Endothelial cell of umbilical vein (primary cell): ENCODE results near the gene TRIP10. TPM values are rescaled to one million over a fixed set of nuclear protein-coding genes. Genes with fewer than 3 reads are reported as not detected.
"Not testable (repeated sequence)": the region's sequence is repeated elsewhere in the genome, so short reads cannot be mapped to it uniquely, and the experiment has no call there.

ENCODE experiments used
- BruUV-seq: library from RNA; stranded (reverse); fragments of 400-500 nt; replicated peaks from 2 replicates; lab custom pipeline; 2021; lab: Mats Ljungman, UMichigan
- CTCF ChIA-PET: fragments of 300-600, 350-600 bp; sonication (Branson Sonifier 250); formaldehyde crosslinking; loops from one replicate; lab custom pipeline; 2021; ENCODE audit warnings: antibody characterized with exemption, inconsistent platforms; lab: Charles Lee
- POLR2A ChIA-PET: fragments of 300-600, 350-600 bp; sonication (Branson Sonifier 250); formaldehyde crosslinking; loops from one replicate; lab custom pipeline; 2021; ENCODE audit warnings: antibody characterized with exemption, inconsistent platforms; lab: Charles Lee
- DNase-seq: peaks from one replicate; pipeline ENCODE4 v3.0.0-alpha.2; 2011; ENCODE audit warnings: low read depth, low spot score
- FAIRE-seq: peaks from 2 replicates; lab custom pipeline; 2011; peaks lifted over from hg19 to GRCh38; lab: Jason Lieb, UNC
- H2AFZ ChIP-seq: 2 replicates; pipeline ENCODE4 v1.6.0; 2012; ENCODE audit warnings: low read depth, low read length, control low read depth, inconsistent platforms
- H3K27ac ChIP-seq: 2 replicates; pipeline ENCODE4 v1.5.1; 2011; ENCODE audit warnings: low read depth, mild to moderate bottlenecking, control low read depth, low read length, moderate library complexity; ENCODE audit not compliant: insufficient read depth
- H3K27me3 ChIP-seq, 2 experiments: 2 replicates each; pipeline versions ENCODE4 v1.6.0 to v1.6.1; 2011; ENCODE audit warnings: low read length in 2 of 2, mixed read lengths in 1 of 2; ENCODE audit not compliant: control insufficient read depth in 2 of 2, insufficient read depth in 2 of 2
- H3K36me3 ChIP-seq, 2 experiments: 2 replicates in 1 of 2; 3 replicates in 1 of 2; pipeline ENCODE4 v1.5.1; 2011; ENCODE audit warnings: low read length in 2 of 2, mild to moderate bottlenecking in 1 of 2, moderate library complexity in 1 of 2; ENCODE audit not compliant: control insufficient read depth in 2 of 2, insufficient read depth in 2 of 2; ENCODE audit errors: extremely low read depth in 1 of 2
- H3K4me1 ChIP-seq: 3 replicates; pipeline ENCODE4 v1.5.1; 2011; ENCODE audit warnings: mild to moderate bottlenecking, low read length; ENCODE audit not compliant: control insufficient read depth, insufficient read depth; ENCODE audit errors: extremely low read depth
- H3K4me2 ChIP-seq: 2 replicates; pipeline ENCODE4 v1.6.1; 2011; ENCODE audit warnings: low read length, control low read depth, mixed read lengths; ENCODE audit not compliant: insufficient read depth
- H3K4me3 ChIP-seq, 3 experiments: fragments of 200-600 bp in 1 of 3; sonication (generic), shearing (Covaris generic) in 1 of 3; replicated peaks in 1 of 3; 2 replicates each; pipeline ENCODE4 v1.5.1; 2011 to 2016; ENCODE audit warnings: control low read depth in 3 of 3, low read length in 3 of 3, mild to moderate bottlenecking in 2 of 3, inconsistent platforms in 1 of 3, low read depth in 1 of 3, moderate library complexity in 1 of 3; ENCODE audit not compliant: insufficient read depth in 1 of 3
- H3K79me2 ChIP-seq: 2 replicates; pipeline ENCODE4 v1.6.0; 2012; ENCODE audit warnings: low read length, inconsistent platforms; ENCODE audit not compliant: control insufficient read depth, insufficient read depth
- H3K9ac ChIP-seq: replicated peaks from 2 replicates; pipeline ENCODE3; 2011; ENCODE audit warnings: low read length, control low read depth; ENCODE audit not compliant: insufficient read depth; ENCODE audit errors: extremely low read depth
- H3K9me1 ChIP-seq: replicated peaks from 3 replicates; pipeline ENCODE4 v1.6.0; 2011; ENCODE audit warnings: mild to moderate bottlenecking, low read length; ENCODE audit not compliant: control insufficient read depth, insufficient read depth; ENCODE audit errors: extremely low read depth
- H3K9me3 ChIP-seq: replicated peaks from 2 replicates; pipeline ENCODE4 v1.5.1; 2012; ENCODE audit warnings: low read length, inconsistent platforms; ENCODE audit not compliant: control insufficient read depth, insufficient read depth
- H4K20me1 ChIP-seq: replicated peaks from 2 replicates; pipeline ENCODE3; 2011; ENCODE audit warnings: mild to moderate bottlenecking, low read length; ENCODE audit not compliant: control insufficient read depth, insufficient read depth; ENCODE audit errors: extremely low read depth
- CTCF ChIP-seq, 2 donors: IDR thresholded peaks; 1 replicate in 1 of 2; 2 replicates in 1 of 2; pipeline ENCODE4 v1.5.1; 2011; ENCODE audit warnings: low read length in 2 of 2, mild to moderate bottlenecking in 2 of 2, moderate library complexity in 2 of 2, control low read depth in 1 of 2, inconsistent platforms in 1 of 2, low read depth in 1 of 2; ENCODE audit not compliant: insufficient read depth in 1 of 2; ENCODE audit errors: extremely low read depth in 1 of 2
- EZH2 ChIP-seq: IDR thresholded peaks from 2 replicates; pipeline ENCODE4 v1.6.1; 2012; ENCODE audit warnings: borderline replicate concordance, low read depth, mild to moderate bottlenecking, moderate library complexity, low read length, inconsistent platforms; ENCODE audit not compliant: severe bottlenecking
- FOS ChIP-seq: IDR thresholded peaks from 2 replicates; pipeline ENCODE4 v1.6.1; 2011; ENCODE audit warnings: mild to moderate bottlenecking, low read length, moderate library complexity, borderline replicate concordance; ENCODE audit not compliant: insufficient read depth
- GATA2 ChIP-seq: IDR thresholded peaks from 2 replicates; pipeline ENCODE4 v1.7.0; 2011; ENCODE audit warnings: low read depth, mild to moderate bottlenecking, moderate library complexity, mixed read lengths, low read length; ENCODE audit not compliant: insufficient read length, insufficient read depth
- JUN ChIP-seq: IDR thresholded peaks from 2 replicates; pipeline ENCODE4 v1.6.1; 2011; ENCODE audit warnings: borderline replicate concordance, low read depth; ENCODE audit not compliant: insufficient read length, insufficient read depth
- MAX ChIP-seq: IDR thresholded peaks from 2 replicates; pipeline ENCODE4 v1.6.1; 2011; ENCODE audit not compliant: insufficient read depth, insufficient read length
- MYC ChIP-seq: IDR thresholded peaks from one replicate; pipeline ENCODE4 v1.6.1; 2011; ENCODE audit warnings: mild to moderate bottlenecking, low read depth, low read length
- POLR2A ChIP-seq: IDR thresholded peaks from 2 replicates; pipeline ENCODE4 v1.6.1; 2012; ENCODE audit warnings: low read depth, mild to moderate bottlenecking, control low read depth, low read length
- POLR2AphosphoS5 ChIP-seq: IDR thresholded peaks from 2 replicates; pipeline ENCODE4 v1.6.1; 2012; ENCODE audit warnings: low read depth, mild to moderate bottlenecking, control low read depth, low read length, moderate library complexity; ENCODE audit not compliant: insufficient read depth
- dilution Hi-C: fragments of 300-500 bp; cut with MboI; formaldehyde crosslinking; loops from one replicate; pipeline ENCODE4 v1.15.0; 2019; ENCODE audit warnings: low sequenced_read_pairs; ENCODE audit not compliant: extremely low pct_ligation_motif_present
- intact Hi-C: fragments of 100-400 bp; cut with micrococcal nuclease; formaldehyde crosslinking; loops from one replicate; pipeline ENCODE4 v1.10.0; 2022
- polyA plus RNA-seq, 4 experiments: library from polyadenylated mRNA; depleted of rRNA in 3 of 4; stranded (reverse) in 3 of 4; unstranded in 1 of 4; fragments of >200 nt; gene quantifications; 2 replicates each; pipeline versions ENCODE4 v1.2.1 to v1.2.3, GENCODE V29; 2011 to 2012; ENCODE audit warnings: missing spikeins in 1 of 4
- total RNA-seq: library from RNA; stranded (reverse); gene quantifications from 2 replicates; pipeline ENCODE4 v1.2.3, GENCODE V29; 2021

Gene TRIP10
- total and polyA plus RNA-seq, 2 donors (not counting 3 experiments of a cell fraction or from before 2014, with no cell fraction given), result 28.4 to 69.3 TPM

GRCh38 chr19:6774821-6775707 is 35.6 kb downstream of the TRIP10 start:
- no peak overlapping the region for H3K9ac ChIP-seq
- no peak for DNase-seq
- ChIA-PET POLR2A (no interaction called here), CTCF (interaction anchor here (2.2 to 4.1 kb wide), 2 partner anchors 88 to 258 kb away, joined by 5 to 21 read pairs; no protein-coding TSS in a partner anchor)
- H3K4me2 ChIP-seq, result no peak overlapping the region
- no TSS peak for BruUV-seq
- TF ChIP-seq JUN (no peak), GATA2 (no peak), MYC (no peak), POLR2AphosphoS5 (no peak), CTCF (IDR thresholded peaks at IDR 0.05; ENCODE audit: extremely low read depth in 1 of 2, insufficient read depth in 1 of 2, low read depth in 1 of 2, low read length in 2 of 2) (no peak), POLR2A (no peak), EZH2 (no peak), MAX (no peak), FOS (no peak)
- no peak overlapping the region for H3K27ac ChIP-seq
- no peaks in the 10 kb centered on the region for H3K79me2 ChIP-seq
- H3K4me3 ChIP-seq, result no peak overlapping the region
- no peaks in the 10 kb centered on the region for H3K9me3 ChIP-seq
- H4K20me1 ChIP-seq, result no peaks in the 10 kb centered on the region
- dilution Hi-C loops, result no loop called here
- no peaks in the 10 kb centered on the region for H3K4me1 ChIP-seq
- H2AFZ ChIP-seq, result no peak overlapping the region
- H3K27me3 ChIP-seq, result no peaks in the 10 kb centered on the region
- intact Hi-C loops, result no loop called here
- FAIRE-seq, result no peak
- H3K9me1 ChIP-seq, result no peaks in the 10 kb centered on the region
- no peaks in the 10 kb centered on the region for H3K36me3 ChIP-seq

- H3K79me2 ChIP-seq, H3K9ac ChIP-seq, H3K27ac ChIP-seq, H3K4me2 ChIP-seq, FAIRE-seq, H3K27me3 ChIP-seq, H2AFZ ChIP-seq, H3K4me1 ChIP-seq, CTCF ChIA-PET, BruUV-seq, H3K9me3 ChIP-seq, H3K4me3 ChIP-seq, H3K9me1 ChIP-seq, H3K36me3 ChIP-seq, dilution Hi-C loops, DNase-seq, POLR2A ChIA-PET, intact Hi-C loops, H4K20me1 ChIP-seq: not testable (repeated sequence)
These were observed 36.6 kb downstream of the TRIP10 start for GRCh38 chr19:6776045-6776444.
